GM03348 (cell line): ENCODE measurements around the gene ENPP1.

Experiments
- DNase-seq: peaks from one replicate; pipeline ENCODE4 v3.0.0; 2012; ENCODE audit warnings: low spot score

ENPP1 gene

DNA sequence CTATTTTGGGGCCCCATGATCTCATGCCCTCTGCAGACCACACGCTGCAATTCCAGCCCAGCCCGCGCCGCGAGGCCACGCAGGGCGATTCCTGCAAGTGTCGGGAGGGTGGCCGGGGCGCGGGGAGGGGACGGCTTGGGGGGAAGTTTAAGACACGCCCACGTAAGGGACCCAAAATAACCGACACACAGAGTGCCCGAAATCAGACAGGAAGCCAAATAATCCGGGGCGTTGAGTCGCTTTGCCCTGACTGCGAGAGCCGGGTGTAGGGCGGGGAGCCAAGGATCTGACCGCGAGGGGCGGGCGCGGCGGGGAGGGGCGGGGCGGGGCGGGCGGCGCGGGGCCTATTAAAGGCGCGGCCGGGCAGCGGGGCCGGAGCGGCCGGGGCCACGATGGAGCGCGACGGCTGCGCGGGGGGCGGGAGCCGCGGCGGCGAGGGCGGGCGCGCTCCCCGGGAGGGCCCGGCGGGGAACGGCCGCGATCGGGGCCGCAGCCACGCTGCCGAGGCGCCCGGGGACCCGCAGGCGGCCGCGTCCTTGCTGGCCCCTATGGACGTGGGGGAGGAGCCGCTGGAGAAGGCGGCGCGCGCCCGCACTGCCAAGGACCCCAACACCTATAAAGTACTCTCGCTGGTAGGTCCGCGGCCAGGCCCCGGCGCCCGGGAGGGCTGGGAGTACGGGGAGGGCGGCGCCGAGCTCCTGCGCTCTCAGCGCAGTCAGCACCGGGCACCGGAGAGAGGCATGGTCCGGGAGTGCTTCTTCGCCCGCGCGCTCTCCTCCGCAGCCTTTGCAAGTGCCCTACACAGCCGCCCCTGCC, at the start of gene ENPP1:
TSS of gene ENPP1 (plus strand) at position 377 of the 816 bp plus-strand sequence. CDS start at position 393, 16 bp downstream.
- DNase-seq: peak; percentile 93

DNA sequence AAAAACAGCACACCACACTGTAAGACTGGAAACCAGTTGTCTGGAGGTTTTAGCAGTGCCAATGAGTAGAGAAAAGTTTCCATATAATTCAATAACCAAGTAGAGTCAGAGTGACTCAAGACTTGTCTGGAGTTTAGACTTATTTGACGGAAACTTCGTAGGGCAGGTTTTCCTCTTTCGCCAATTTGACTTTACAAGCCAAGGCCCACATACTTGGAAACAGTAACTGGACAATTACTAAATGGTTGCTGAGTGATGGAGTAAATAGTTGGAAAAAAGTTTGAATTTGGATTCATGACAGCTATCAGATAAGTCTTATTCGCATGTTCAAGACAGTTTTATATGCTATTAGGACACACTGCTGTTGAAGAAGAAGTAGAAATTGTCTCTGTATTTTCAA, 48.9 kb upstream of the ENPP1 start:
- DNase-seq: peak; percentile 17

DNA sequence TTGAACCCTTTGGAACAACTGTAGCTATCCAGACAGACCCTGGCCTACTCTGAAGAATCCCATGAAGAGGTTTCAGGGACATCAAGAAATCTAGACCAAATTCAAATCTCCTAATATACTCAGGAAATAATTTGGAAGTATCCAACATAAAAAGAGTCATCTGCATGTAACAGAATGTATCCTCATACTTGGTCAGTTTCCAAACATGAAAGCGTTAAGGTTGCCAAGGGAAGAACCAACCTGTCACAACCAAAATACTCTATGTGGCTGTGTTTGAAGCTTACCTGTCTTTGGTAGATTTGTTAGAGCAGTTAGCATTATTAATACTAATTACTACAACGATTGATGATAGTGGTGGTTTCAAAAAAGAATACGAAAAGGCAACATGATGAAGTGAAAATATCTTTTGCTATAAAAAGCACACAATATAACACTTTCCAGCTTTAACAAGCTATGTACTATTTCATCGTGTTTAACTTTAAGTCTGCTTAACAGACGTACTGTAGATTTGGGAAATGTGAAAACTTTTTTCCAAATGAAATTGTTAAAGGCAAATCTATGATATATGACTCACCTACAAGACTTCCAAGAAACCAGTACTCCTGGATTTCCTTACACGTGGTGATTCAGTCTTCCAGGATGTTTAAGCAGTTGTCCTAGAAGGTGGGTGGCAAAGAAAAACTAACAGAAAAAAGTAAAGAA, 46.6 kb upstream of the ENPP1 start:
- peak; percentile 44 for DNase-seq

DNA sequence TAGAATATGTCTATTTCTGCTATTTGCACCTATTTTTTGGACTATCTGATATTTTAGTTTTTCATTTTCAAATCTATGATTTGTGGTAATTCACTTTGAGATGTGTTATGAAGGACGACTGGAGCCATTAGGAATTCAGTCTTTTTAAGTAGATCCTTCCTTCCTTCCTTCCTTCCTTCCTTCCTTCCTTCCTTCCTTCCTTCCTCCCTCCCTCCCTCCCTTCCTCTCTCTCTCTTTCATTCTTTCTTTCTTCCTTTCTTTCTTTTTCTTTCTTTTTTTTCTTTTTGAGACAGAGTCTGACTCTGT, 46.1 kb upstream of the ENPP1 start:
- DNase-seq: no peak

DNA sequence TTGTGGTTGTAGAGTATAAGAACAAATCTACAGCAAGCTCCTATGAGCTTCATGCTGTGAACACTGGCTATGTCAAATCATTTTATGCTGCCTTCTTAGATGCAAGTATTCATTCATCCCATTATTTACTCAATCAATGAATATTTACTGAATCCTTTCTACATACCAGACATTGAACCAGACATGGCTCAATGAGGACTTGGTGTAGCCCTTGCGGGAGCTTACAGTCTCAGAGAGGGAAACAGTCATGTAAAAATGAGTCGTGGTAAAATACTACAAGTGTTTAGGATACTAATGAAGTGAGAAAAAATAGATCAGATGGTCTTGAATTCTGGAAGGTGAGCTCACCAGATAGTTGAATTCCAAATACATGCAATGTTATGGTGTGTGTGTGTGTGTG, 44.8 kb upstream of the ENPP1 start:
- DNase-seq: no peak

DNA sequence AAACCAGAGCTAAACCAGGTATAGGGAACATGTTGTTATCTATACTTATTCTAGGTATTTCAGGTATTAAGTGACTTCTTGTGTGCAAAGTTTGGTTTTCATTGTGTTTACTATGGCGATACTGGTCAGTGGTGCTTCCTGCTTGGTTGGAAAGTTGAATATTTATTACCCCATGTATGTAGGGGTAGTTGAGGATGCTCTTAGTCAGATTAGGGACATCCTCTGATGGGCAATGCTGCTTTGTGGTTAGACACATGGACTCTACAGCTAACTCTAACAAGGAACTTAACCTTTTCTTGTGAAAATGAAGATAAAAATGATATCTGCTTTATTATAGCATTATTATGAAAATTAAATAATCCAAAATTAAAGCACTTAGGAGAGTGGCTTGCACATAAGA, 44.1 kb upstream of the ENPP1 start:
- DNase-seq: no peak

DNA sequence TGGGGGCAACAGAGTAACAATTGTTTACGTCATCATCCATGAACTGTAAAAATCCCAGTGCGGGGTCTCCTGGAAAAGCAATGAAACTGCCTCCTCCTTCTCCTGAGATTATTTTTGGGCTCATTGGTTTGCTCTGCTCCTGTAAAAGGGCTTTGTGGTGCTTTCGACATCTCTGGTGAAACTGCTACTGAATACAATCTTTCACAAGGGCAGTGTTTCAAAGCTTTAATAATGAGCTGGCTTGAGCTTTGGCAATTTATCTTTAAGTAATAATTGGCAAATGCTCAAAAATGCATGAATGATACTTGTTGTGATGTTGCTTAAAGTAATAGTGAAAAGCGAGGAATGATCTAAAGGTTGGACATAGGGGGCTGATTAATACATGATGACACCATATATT, 43.5 kb upstream of the ENPP1 start:
- no peak for DNase-seq

DNA sequence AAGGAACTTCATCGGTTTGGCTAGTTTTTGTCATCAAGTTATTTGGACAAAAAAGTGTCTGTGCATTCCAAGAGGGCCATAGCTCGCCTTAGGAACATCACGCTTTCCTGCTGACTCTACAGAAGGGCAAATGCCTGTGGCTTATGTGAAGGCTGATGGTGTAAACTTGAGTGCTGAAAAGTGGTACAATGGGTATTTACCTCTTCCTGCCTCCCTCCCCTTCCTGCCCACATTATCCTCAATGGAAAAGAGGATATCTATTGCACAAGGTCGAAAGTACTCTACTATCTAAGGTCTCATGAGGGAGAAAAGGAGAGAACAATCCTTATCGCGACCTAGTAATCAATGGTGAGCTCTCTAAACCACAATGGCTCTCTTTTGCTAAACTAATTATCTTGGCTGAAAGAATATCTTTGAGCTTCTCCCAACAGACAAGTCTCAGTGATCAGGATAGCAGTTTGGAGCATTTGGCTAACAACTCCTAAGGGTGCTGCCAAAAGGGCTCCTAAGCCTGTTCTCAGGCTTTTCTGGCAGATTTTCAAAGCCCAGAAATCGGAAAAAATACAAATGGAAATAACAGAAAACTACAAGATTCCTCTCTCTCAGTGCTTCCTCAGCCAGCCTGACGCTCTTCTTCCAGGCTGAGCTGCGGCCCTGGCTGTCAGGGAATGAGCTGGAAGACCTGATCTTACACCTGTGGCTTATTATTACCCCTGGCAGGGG, 42.6 kb upstream of the ENPP1 start:
- peak; percentile 83 for DNase-seq

DNA sequence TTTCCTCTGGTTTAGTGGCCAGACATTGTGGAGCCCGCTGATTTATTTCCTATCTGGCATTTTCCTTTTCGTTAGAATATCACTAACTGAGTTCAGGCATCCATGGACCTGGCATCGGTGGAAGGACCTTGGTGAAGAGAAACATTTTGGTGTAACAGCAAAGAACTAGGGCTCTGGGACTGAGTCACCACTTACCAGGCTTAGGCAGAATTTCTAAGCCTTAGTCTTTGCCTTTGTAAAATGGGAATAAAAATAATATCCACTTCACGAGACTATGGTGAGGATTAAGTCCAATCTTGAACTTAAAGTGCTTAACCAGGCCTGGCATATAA, 42.0 kb upstream of the ENPP1 start:
- DNase-seq: no peak

DNA sequence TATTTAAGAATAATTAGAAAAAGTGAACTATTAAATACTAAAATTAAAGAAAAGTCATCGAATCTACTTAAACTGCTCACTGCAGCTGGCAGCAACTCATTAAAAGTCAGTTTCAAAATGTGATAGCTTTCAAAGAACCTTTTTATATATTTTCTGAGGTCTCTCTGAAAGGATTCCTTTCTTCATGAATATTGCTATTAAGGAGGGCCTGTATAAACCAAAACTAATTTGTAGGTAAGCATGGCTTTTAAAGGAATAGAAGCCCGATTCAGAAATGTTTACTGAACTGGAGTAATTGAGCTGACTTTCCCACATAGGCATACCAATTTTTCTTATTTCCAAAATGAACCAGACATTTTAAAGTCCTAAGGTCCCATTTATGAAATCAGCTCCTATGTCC, 41.2 kb upstream of the ENPP1 start:
- DNase-seq: no peak

DNA sequence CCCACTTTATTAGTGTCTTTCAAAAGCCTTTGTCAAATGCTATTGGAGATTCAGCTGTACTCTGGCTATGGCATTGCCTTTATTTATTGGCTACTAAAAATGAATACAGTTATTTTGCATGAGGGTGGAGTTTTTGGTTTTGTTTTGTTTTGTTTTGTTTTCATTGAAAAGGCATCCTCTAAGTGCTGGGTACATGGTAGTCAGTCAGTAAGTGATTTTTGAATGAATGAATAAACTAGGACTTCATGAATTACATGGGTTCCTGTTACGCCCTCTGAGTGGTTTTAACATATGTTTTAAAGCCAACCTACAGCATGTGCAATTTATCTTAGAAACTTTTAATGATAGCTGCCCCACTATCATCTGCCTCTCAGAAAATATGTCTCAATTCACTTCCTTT, 38.9 kb upstream of the ENPP1 start:
- DNase-seq: no peak

DNA sequence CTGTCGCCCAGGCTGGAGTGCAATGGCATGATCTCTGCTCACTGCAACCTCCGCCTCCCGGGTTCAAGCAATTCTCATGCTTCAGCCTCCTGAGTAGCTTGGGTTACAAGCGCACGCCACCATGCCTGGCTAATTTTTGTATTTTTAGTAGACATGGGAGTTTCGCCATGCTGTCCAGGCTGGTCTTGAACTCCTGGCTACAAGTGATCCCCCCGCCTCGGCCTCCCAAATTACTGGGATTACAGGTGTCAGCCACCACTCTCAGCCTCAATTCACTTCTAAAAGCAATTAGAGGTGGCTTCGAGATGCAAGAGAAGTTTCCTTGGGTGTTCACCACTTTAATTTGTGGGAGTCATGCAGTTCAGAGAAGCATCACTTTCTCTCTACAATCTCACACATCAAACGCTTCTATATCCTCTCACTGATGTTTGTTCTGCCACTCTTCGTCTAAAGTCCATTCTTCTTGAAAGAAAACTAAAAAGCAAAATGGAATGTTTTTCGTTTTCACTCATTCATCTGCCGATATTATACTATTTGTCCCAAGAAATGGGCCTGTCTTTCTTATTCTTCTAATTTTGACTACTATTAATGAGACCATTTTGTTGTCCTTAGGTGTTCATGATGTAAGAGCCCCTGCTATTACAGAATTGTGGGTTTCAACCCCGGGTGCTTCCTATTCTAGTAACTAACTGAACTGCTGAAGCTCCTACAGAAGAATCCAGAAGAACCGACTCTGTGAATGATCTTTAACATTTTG, 38.3 kb upstream of the ENPP1 start:
- no peak for DNase-seq

DNA sequence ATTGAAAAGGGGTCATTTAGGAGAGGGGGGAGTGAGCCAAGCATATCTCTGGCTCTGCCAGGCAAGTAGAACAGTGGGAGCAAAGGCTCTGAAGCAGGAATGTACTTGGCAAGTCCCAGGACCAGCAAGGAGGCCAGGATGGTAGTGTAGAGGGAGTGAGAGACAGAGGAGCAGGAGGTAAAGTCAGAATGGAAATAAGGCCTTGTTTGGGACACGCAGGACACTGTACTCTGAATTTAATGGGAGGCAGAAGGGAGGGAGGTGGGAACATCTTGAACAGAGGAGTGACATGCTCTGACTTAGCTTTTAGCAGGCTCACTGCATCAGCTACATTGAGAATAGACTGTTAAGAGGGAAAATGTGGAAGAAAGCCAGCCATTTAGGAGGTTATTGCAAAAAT, 37.0 kb upstream of the ENPP1 start:
- no peak for DNase-seq

DNA sequence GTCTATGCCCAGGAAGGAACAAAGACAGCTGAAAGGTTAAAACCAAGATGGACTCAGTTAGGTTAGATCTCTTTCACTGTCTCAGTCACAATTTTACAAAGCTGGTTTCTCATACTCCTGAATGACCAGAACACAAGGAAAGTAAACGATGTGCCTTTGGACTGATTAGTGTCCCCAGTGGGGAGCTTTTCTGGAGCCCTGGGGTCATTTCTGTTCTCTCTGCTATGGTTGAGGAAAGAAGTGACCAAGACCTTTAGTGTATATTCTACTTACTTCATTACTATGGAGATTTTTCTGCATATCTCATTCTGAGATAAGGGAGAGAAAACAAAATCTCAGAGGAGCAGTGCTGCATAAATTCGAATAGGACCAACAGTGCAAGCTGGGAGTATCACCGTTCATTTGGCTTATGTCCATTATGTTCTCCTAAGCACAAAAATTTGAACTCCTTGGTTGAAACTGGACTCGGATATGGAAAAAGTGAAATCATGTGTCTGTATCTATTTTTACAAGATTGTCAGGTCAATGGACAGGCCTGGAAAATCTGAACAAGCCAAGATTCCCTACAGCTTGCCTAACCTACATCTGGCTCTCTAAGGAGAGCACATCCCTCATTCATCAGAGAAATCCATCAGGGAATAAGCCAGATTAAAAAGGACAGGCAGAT, 34.4 kb upstream of the ENPP1 start:
- DNase-seq: no peak

DNA sequence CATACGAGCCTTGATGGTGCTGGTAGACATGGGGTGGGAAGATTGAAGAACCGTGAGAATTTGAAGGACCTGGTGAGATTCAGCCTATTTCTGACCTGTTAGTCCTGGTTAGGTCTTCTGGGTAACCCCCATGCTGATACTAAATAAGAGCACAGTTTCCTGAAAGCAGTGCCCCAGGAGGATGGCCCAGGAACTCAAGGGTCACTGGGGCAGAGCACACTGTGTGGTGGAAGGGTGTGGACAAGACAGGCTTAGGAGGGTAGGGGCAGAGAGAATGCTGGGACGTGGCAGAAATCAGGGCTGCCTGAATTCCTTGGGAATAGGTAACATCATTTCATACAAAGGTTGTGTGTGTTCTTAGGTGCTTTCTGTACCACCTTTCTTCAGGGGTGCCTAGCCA, 31.9 kb upstream of the ENPP1 start:
- DNase-seq: no peak

DNA sequence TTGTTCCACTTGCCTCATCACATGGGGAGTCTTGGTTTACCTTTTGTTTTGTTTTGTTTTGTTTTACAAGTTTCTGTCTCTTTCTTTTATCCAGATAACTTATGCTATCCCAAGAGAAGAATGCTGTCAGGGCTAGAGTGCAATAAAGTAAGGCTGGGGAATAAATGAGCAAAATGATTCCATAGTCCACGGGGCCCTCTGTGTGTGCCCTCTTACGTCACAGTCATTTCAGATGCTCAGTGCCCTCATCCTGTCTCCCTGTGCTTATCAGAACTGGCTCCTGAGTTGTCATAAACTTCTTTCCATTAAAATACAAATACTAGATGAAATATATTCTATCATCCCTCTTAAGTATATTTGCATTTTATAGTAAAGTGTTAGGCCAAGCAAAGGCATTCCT, 30.8 kb upstream of the ENPP1 start:
- no peak for DNase-seq

DNA sequence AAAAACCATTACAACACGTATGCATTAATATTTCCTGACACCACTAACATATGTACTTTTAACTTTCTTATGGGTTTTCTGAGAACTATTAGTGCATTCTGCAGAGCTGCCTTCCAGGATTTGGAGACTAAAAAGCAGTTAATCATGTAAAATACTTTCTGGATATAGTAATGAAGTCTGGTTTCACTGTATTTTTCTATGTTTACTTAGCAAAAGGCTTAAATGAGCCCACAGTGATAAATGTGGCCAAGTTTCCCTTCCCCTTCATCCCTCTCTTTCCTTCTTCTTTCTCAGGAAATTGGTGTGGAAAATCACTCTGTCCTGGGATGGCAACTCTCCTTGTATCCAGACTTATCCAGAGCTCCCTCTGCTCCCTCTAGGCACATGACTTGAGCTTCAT, 29.7 kb upstream of the ENPP1 start:
- no peak for DNase-seq

DNA sequence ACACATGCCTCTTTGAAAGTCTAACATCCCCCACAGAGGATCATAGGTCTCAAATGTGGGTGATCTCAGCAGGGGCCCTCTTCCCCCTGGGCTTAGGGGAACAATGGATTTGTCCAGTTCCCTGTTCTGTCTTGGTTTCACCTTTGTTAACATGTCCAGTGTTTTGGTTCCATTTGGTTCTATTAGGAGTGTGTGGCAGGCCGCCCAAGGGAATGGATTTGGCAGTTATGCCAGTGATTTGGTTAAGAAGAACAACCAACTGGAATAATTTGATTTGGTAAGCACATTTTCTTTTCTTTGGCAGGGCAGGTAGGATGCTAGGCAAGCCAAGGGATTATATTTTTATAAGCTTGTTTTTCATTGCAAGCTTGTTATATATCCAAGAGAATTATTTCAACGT, 28.5 kb upstream of the ENPP1 start:
- no peak for DNase-seq

DNA sequence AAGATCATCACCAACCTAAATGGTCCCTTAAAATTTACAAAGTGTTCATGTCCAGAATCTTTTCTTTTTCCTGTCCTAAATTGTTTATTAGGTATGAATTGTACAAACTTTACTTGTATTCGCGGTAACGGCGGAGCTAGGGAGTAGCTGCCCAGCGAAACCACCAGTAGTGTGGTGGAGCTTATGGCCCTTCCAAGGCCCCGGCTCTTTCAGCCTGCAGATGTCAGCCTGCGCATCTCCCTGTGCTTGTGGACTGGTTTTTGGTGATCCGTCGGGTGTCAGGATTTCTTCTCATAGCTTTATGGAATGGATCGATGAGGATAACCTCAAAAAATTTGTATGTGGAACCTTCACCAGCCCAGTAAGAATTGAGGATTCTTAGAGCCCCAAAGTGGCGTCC, 27.2 kb upstream of the ENPP1 start:
- DNase-seq: no peak

DNA sequence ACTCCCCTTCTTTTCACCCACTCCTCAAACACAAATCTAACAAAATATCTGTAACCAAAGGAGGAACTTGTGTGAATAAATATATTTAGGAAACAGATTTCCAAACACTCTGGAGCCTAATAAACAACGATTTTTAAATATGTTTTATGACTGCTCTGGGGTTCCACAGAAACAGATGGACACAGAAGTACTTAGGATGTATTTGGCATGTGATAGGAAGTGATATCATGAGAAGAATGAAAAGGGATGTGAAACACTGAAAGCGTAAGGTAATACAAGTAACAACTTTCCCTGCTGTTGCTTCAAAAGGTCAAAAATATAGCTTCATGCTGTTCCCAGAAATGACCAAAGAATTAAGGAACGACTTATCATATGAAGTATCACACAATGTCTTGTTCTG, 26.1 kb upstream of the ENPP1 start:
- DNase-seq: no peak

DNA sequence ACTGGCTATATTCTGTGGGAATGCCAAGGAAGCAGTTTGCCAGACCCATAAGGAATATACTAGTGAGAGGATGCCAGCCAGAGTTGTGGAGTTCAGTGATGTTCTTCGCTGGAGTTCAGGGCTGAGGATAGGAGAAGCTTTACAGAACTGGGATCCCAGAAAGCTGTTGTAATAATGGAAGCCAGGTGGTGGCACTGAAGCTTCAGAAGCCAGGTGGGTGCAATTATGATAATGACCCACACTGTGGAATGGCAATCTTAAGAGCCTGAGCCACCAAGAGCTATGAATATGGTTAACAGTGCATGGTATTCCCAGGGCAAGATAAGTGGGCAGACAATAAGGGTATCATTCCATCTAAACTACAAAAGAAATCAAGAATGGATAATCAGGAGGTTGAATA, 25.1 kb upstream of the ENPP1 start:
- no peak for DNase-seq

DNA sequence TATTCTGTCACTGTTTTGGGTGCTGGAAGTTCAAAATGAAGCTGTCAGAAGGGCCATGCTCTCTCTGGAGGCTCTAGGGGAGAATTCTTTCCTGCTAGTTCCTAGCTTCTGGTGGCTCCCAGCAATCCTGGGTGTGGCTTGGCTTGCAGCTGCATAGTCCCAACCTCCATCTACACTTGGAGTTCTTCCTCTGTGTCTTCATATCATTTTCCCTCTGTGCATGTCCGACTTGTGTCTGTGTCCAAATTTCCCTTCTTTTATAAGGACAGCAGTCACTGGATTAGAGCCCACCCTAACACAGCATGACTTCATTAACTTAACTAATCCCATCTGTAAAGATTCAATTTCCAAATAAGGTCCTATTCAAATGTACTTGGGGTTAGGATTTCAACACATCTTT, 23.3 kb upstream of the ENPP1 start:
- DNase-seq: peak; percentile 33
